Measurements from ENCODE around the gene TEX44.
"Not testable (repeated sequence)": the region's sequence is repeated elsewhere in the genome, so short reads cannot be mapped to it uniquely, and the experiment has no call there.

TEX44 gene

GRCh38 chr2:231557571-231558217, 35.0 kb upstream of the TEX44 start:
- no peak overlapping the region for H2AFZ ChIP-seq (ENCODE audit: low read depth, low read length)
- H3K9me3 ChIP-seq (ENCODE audit: low read length), result no peaks in the 10 kb centered on the region
- no peak overlapping the region for H3K4me3 ChIP-seq (ENCODE audit: low read length)
- H3K4me1 ChIP-seq (ENCODE audit: insufficient read depth, low read length), result no peaks in the 10 kb centered on the region
- no peaks in the 10 kb centered on the region for H3K27me3 ChIP-seq (ENCODE audit: insufficient read depth, low read length)
- H3K36me3 ChIP-seq (ENCODE audit: insufficient read depth, low read length), result no peaks in the 10 kb centered on the region

DNA sequence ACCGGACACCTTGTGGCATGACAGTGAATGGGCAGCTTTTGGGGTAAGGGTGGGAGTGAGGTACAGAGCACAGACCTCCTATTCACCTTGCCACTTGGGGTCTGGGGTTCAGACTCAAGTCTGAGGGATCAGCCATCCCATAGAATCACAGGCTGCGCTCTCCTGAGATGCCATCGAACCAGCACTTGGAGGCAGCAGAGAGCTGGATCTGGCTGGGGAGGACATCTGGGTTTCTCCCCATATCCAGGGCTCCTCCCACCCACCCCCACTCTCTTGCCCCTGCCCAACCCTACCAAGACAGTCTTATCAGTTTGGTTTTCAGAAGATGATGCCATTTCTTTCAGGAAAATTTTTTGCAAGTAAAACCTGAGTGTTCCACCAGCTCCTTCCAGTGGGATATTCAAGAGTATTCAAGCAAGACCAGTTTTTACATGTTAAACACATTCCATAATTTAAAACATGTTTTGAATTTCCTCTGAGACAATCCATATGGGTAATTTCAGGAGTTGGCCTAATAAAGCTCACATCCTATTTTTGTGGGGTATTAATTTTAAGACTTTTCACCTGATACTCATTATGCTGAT, 29.2 kb upstream of the TEX44 start:
- Histone ChIP-seq H3K36me3 (ENCODE audit: insufficient read depth, low read length) (no peaks in the 10 kb centered on the region), H3K27me3 (ENCODE audit: insufficient read depth, low read length) (no peaks in the 10 kb centered on the region), H2AFZ (ENCODE audit: low read depth, low read length) (no peak overlapping the region), H3K9me3 (ENCODE audit: low read length) (peaks cover 4% of the 10 kb centered on the region), H3K4me1 (ENCODE audit: insufficient read depth, low read length) (no peaks in the 10 kb centered on the region), H3K4me3 (ENCODE audit: low read length) (no peak overlapping the region)

DNA sequence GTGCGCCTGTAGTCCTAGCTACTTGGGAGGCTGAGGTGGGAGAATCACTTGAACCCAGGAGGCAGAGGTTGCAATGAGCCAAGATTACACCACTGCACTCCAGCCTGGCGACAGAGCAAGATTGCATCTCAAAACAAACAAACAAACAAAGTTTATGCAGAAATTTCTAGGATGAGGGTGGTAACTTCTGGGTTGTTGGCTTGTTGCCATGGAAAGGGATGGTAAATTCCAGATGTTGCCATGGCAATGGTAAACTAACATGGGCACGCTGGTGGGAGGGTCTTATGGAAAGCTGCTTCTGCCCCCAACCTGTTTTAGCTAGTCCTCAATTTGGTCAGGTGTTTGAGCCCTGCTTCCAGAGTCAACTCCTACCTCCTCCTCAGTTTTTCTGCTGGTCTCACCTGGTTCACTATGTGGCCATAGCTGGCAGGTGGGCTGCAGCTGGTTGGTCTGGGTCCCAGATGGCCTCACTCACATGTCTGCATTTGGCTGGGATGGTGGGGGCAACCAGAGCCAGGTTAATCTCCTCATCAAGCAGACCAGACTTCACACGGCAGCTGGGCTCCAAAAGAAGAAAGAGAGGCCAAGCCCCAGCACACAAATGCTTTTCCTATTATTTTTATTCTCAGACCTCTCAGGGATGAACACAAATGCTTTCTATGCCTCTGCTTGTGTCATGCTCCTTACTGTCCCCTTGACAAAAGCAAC, 26.6 kb upstream of the TEX44 start:
- Histone ChIP-seq H3K36me3 (ENCODE audit: insufficient read depth, low read length) (no peaks in the 10 kb centered on the region), H2AFZ (ENCODE audit: low read depth, low read length) (no peak overlapping the region), H3K9me3 (ENCODE audit: low read length) (peaks cover 4% of the 10 kb centered on the region), H3K4me1 (ENCODE audit: insufficient read depth, low read length) (no peaks in the 10 kb centered on the region), H3K4me3 (ENCODE audit: low read length) (no peak overlapping the region), H3K27me3 (ENCODE audit: insufficient read depth, low read length) (no peaks in the 10 kb centered on the region)

GRCh38 chr2:231567159-231567558, 25.5 kb upstream of the TEX44 start:
- Histone ChIP-seq H2AFZ (ENCODE audit: low read depth, low read length) (no peak overlapping the region), H3K4me3 (ENCODE audit: low read length) (no peak overlapping the region), H3K36me3 (ENCODE audit: insufficient read depth, low read length) (no peaks in the 10 kb centered on the region), H3K27me3 (ENCODE audit: insufficient read depth, low read length) (no peaks in the 10 kb centered on the region), H3K9me3 (ENCODE audit: low read length) (peaks cover 4% of the 10 kb centered on the region), H3K4me1 (ENCODE audit: insufficient read depth, low read length) (peaks cover 9% of the 10 kb centered on the region)

DNA sequence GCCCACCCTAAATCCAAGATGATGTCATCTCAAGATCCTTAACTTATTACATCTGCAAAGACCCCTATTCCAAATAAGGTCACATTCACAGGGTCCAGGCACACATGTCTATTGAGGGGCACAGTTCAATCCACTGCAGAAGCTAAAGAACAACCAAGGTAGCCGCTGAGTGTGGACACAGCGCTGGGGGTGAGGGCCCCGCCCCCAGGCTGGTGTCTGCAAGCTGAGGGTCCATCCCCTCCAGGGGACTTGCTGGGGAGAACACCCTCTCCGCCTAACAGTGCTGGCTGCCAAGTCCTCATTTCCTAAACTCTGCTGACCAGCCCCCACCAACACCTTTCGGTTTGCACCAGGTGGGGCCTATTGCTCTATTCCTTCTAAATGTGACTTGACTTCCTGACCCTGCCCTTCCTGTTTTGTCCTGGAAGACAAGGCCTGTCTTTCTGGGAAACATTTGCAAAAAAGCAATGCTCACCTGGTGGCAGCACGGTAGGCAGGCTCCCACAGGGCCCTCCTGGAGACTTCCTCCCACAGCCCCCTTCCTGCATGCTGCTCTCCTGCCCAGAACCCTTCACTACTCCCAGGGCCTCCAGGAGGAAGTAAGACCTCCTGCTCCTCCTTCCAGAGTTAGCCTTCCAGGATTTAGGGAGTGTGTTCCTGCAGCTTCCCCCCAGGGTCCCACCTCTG, 24.4 kb upstream of the TEX44 start:
- Histone ChIP-seq H3K4me1 (ENCODE audit: insufficient read depth, low read length) (peaks cover 15% of the 10 kb centered on the region), H2AFZ (ENCODE audit: low read depth, low read length) (no peak overlapping the region), H3K4me3 (ENCODE audit: low read length) (no peak overlapping the region), H3K9me3 (ENCODE audit: low read length) (peaks cover 4% of the 10 kb centered on the region), H3K36me3 (ENCODE audit: insufficient read depth, low read length) (no peaks in the 10 kb centered on the region), H3K27me3 (ENCODE audit: insufficient read depth, low read length) (no peaks in the 10 kb centered on the region)

DNA sequence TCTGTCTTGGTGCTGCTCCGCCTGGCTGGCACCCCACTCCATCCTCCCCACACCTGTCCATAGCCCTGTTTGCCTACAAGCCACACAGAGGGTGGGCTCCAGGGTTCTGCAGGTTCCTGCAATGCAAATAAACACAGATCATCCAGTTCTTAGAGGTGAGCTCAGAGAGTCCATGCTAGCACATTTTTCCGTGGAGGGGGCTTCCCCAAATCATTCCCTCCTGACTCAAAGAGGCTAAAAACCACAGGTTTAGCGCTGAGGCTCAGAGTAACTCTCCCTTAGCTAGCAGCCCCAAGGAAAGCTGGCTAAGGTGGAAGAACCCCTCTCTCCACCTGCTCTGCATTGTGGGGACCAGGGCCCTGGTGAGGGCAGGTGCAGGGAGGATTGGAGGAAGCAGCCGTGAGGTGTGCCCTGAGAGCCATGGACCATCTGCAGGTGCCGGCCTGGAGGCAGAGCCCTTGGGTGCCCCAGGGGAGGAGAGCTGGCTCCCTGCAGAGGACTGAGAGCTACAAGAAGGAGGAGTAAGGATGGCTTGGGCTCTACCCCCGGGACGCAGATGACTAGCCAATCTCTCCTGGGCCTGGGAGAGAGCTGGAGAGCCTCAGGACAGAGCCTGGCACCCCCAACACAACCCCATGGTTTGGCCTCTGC, 23.8 kb upstream of the TEX44 start:
- no peaks in the 10 kb centered on the region for H3K27me3 ChIP-seq (ENCODE audit: insufficient read depth, low read length)
- H3K36me3 ChIP-seq (ENCODE audit: insufficient read depth, low read length), result no peaks in the 10 kb centered on the region
- H3K4me1 ChIP-seq (ENCODE audit: insufficient read depth, low read length), result peaks cover 16% of the 10 kb centered on the region
- H3K4me3 ChIP-seq (ENCODE audit: low read length), result no peak overlapping the region
- peaks cover 4% of the 10 kb centered on the region for H3K9me3 ChIP-seq (ENCODE audit: low read length)
- H2AFZ ChIP-seq (ENCODE audit: low read depth, low read length), result no peak overlapping the region

DNA sequence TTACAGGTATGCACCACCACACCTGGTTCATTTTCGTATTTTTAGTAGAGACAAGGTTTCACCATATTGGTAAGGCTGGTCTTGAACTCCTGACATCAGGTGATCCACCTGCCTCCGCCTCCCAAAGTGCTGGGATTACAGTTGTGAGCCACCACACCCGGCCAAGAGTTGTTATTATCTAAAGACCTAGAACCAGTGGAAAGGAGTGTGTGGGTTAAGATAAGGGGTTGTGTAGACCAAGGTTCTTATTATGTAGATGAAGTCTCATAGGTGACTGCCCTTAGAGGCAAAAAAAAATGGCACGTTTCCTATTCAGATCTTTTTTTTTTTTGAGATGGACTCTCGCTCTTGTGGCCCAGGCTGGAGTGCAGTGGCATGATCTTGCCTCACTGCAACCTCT, 21.7 kb upstream of the TEX44 start:
- not testable (repeated sequence) for H3K9me3 ChIP-seq (ENCODE audit: low read length); H3K27me3 ChIP-seq (ENCODE audit: insufficient read depth, low read length); H3K4me3 ChIP-seq (ENCODE audit: low read length); H3K36me3 ChIP-seq (ENCODE audit: insufficient read depth, low read length); H2AFZ ChIP-seq (ENCODE audit: low read depth, low read length)
- peaks cover 16% of the 10 kb centered on the region for H3K4me1 ChIP-seq (ENCODE audit: insufficient read depth, low read length)

DNA sequence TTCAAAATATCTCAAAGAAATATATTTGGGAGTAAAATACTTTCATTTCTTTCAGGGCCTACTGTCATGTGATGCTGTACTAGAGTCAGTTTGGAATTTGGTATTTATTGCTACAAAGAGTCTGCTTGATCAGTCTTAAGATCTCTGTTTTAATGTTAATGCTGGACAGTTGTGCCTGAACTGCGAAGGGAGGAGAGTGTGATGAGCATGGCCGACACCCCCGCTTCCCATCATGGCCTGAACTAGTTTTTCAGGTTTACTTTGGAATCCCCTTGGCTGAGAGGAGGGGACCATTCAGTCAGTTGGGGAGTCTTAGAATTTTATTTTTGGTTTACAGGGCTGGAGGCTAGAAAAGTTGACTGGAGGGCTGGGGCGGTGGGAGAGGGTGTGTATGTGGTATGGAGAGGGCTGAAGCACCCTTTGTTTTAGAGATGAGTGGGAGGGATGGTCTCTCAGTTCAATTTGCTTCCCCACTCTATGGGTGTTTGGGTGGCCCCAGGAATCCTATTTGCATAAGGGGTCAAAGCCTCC, 20.9 kb upstream of the TEX44 start:
- Histone ChIP-seq H3K4me1 (ENCODE audit: insufficient read depth, low read length) (peaks cover 23% of the 10 kb centered on the region), H2AFZ (ENCODE audit: low read depth, low read length) (peak overlapping the region; percentile 40), H3K36me3 (ENCODE audit: insufficient read depth, low read length) (no peaks in the 10 kb centered on the region), H3K27me3 (ENCODE audit: insufficient read depth, low read length) (no peaks in the 10 kb centered on the region), H3K4me3 (ENCODE audit: low read length) (no peak overlapping the region), H3K9me3 (ENCODE audit: low read length) (peaks cover 4% of the 10 kb centered on the region)

- Histone ChIP-seq H3K4me3 (ENCODE audit: low read length) (no peak overlapping the region), H2AFZ (ENCODE audit: low read depth, low read length) (no peak overlapping the region), H3K36me3 (ENCODE audit: insufficient read depth, low read length) (no peaks in the 10 kb centered on the region), H3K4me1 (ENCODE audit: insufficient read depth, low read length) (peaks cover 26% of the 10 kb centered on the region), H3K27me3 (ENCODE audit: insufficient read depth, low read length) (no peaks in the 10 kb centered on the region), H3K9me3 (ENCODE audit: low read length) (peaks cover 3% of the 10 kb centered on the region)
Measured at GRCh38 chr2:231573096-231573495, 19.6 kb upstream of the TEX44 start.

- Histone ChIP-seq H3K9me3 (ENCODE audit: low read length) (no peaks in the 10 kb centered on the region), H3K4me1 (ENCODE audit: insufficient read depth, low read length) (peaks cover 26% of the 10 kb centered on the region), H2AFZ (ENCODE audit: low read depth, low read length) (no peak overlapping the region), H3K4me3 (ENCODE audit: low read length) (no peak overlapping the region), H3K36me3 (ENCODE audit: insufficient read depth, low read length) (no peaks in the 10 kb centered on the region), H3K27me3 (ENCODE audit: insufficient read depth, low read length) (no peaks in the 10 kb centered on the region)
Measured at GRCh38 chr2:231573698-231574421, 18.8 kb upstream of the TEX44 start.

DNA sequence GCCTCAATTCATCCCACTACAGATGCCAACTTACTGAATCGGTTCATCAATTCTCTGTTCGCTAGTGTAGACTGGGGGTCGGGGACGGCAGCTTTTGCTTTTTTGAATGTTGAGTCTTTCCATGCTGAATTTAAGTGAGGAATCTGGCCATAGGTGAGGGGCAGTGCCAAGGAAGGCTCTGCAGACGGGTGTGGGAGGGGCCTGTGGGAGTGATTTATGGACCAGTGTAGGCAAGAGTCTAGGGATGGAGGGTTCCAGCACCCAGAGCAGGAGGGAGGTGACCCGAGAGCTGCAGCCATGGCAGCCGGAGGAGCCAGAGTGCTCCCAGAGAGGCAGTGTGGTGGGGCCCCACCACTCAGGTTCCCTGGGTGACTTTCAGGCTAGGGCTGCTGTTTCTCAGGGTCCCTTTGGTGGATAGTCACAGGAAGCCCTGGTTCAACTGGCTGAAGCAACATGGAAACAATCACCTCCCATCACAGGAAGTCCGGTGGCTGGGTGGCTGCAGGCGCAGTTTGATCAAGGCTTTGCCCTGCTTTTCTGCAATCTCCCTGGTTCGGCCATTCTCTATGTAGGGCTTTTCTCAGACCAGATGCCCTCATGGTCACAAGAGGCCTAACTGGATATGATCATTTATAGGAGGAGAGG, 16.9 kb upstream of the TEX44 start:
- peaks cover 26% of the 10 kb centered on the region for H3K4me1 ChIP-seq (ENCODE audit: insufficient read depth, low read length)
- no peaks in the 10 kb centered on the region for H3K9me3 ChIP-seq (ENCODE audit: low read length)
- H3K4me3 ChIP-seq (ENCODE audit: low read length), result no peak overlapping the region
- H3K27me3 ChIP-seq (ENCODE audit: insufficient read depth, low read length), result no peaks in the 10 kb centered on the region
- no peak overlapping the region for H2AFZ ChIP-seq (ENCODE audit: low read depth, low read length)
- no peaks in the 10 kb centered on the region for H3K36me3 ChIP-seq (ENCODE audit: insufficient read depth, low read length)

DNA sequence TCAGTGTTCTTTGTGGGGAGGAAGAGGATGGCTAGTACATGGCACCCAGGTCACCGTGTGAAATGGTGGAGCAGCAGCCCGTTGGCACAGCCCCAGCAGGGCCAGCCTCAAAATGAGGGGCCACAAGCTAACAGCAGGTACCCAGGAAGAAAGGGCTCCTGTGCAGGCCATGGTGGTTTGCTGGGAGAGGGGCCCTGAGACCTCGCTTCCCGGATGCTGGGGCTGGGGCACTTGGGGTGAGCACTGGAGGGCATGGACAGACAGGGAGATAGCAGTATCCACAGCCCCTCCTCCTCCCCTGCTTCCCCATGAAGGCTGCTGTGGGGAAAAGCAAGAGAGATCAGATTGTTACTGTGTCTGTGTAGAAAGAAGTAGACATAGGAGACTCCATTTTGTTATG, 16.2 kb upstream of the TEX44 start:
- H2AFZ ChIP-seq (ENCODE audit: low read depth, low read length), result no peak overlapping the region
- H3K36me3 ChIP-seq (ENCODE audit: insufficient read depth, low read length), result no peaks in the 10 kb centered on the region
- H3K9me3 ChIP-seq (ENCODE audit: low read length), result no peaks in the 10 kb centered on the region
- H3K4me1 ChIP-seq (ENCODE audit: insufficient read depth, low read length), result peaks cover 24% of the 10 kb centered on the region
- no peaks in the 10 kb centered on the region for H3K27me3 ChIP-seq (ENCODE audit: insufficient read depth, low read length)
- no peak overlapping the region for H3K4me3 ChIP-seq (ENCODE audit: low read length)
